Keratinocyte (primary cell): ENCODE data around the gene PKNOX1. TPM values are rescaled to one million over a fixed set of nuclear protein-coding genes. Genes with fewer than 3 reads are reported as not detected.

Experiments used
- DNase-seq: peaks from one replicate; pipeline ENCODE4 v3.0.0-alpha.2; 2011; ENCODE audit warnings: low read depth, missing footprints, low spot score
- FAIRE-seq: peaks from 2 replicates; lab custom pipeline; 2011; peaks lifted over from hg19 to GRCh38; lab: Jason Lieb, UNC
- H2AFZ ChIP-seq: 2 replicates; pipeline ENCODE4 v1.6.0; 2012; ENCODE audit warnings: low read length, control low read depth, inconsistent platforms; ENCODE audit not compliant: control insufficient read depth
- H3K27ac ChIP-seq: 2 replicates; pipeline ENCODE4 v1.5.1; 2011; ENCODE audit warnings: low read length; ENCODE audit not compliant: control insufficient read depth, insufficient read depth
- H3K27me3 ChIP-seq: 3 replicates; pipeline ENCODE4 v1.6.0; 2011; ENCODE audit warnings: low read length; ENCODE audit not compliant: control insufficient read depth, insufficient read depth; ENCODE audit errors: extremely low read depth
- H3K36me3 ChIP-seq, 2 experiments: 2 replicates in 1 of 2; 3 replicates in 1 of 2; pipeline ENCODE4 v1.5.1; 2011; ENCODE audit warnings: low read length in 2 of 2, mild to moderate bottlenecking in 1 of 2; ENCODE audit not compliant: control insufficient read depth in 2 of 2, insufficient read depth in 2 of 2; ENCODE audit errors: extremely low read depth in 1 of 2
- H3K4me1 ChIP-seq: 3 replicates; pipeline ENCODE4 v1.5.1; 2011; ENCODE audit warnings: low read length; ENCODE audit not compliant: control insufficient read depth, insufficient read depth; ENCODE audit errors: extremely low read depth
- H3K4me2 ChIP-seq: 3 replicates; pipeline ENCODE4 v1.6.0; 2011; ENCODE audit warnings: low read depth, low read length; ENCODE audit not compliant: control insufficient read depth, insufficient read depth; ENCODE audit errors: extremely low read depth
- H3K4me3 ChIP-seq, 3 experiments: fragments of 200-600 bp in 1 of 3; sonication (generic) in 1 of 3; 2 replicates in 2 of 3; 3 replicates in 1 of 3; pipeline ENCODE4 v1.5.1; 2011 to 2016; ENCODE audit warnings: low read length in 3 of 3, mild to moderate bottlenecking in 3 of 3, control low read depth in 2 of 3, inconsistent platforms in 1 of 3, low read depth in 1 of 3, mixed read lengths in 1 of 3, mixed run types in 1 of 3, moderate library complexity in 1 of 3; ENCODE audit not compliant: control insufficient read depth in 2 of 3, insufficient read depth in 2 of 3; ENCODE audit errors: extremely low read depth in 1 of 3
- H3K79me2 ChIP-seq: 2 replicates; pipeline ENCODE4 v1.6.0; 2012; ENCODE audit warnings: low read length; ENCODE audit not compliant: control insufficient read depth, insufficient read depth
- H3K9ac ChIP-seq: 3 replicates; pipeline ENCODE4 v1.6.0; 2011; ENCODE audit warnings: low read length; ENCODE audit not compliant: control insufficient read depth, insufficient read depth; ENCODE audit errors: extremely low read depth
- H3K9me1 ChIP-seq: 3 replicates; pipeline ENCODE4 v1.6.0; 2011; ENCODE audit warnings: low read length; ENCODE audit not compliant: control insufficient read depth, insufficient read depth; ENCODE audit errors: extremely low read depth
- H3K9me3 ChIP-seq: 2 replicates; pipeline ENCODE4 v1.5.1; 2012; ENCODE audit warnings: low read depth, low read length; ENCODE audit not compliant: control insufficient read depth
- H4K20me1 ChIP-seq: 3 replicates; pipeline ENCODE4 v1.6.0; 2011; ENCODE audit warnings: low read length; ENCODE audit not compliant: control insufficient read depth, insufficient read depth; ENCODE audit errors: extremely low read depth
- CTCF ChIP-seq, 3 experiments: IDR thresholded peaks in 1 of 3; conservative IDR thresholded peaks in 1 of 3; optimal IDR thresholded peaks in 1 of 3; 2 replicates in 2 of 3; 3 replicates in 1 of 3; pipeline versions ENCODE3 to v1.5.1; 2011; ENCODE audit warnings: low read length in 3 of 3, mild to moderate bottlenecking in 3 of 3, moderate library complexity in 2 of 3, control low read depth in 1 of 3, inconsistent platforms in 1 of 3; ENCODE audit not compliant: insufficient read depth in 2 of 3; ENCODE audit errors: extremely low read depth in 1 of 3
- EZH2 ChIP-seq: IDR thresholded peaks from one replicate; pipeline ENCODE4 v1.6.1; 2012; ENCODE audit warnings: inconsistent platforms, mild to moderate bottlenecking, low read length, moderate library complexity
- dilution Hi-C: fragments of 300-500 bp; cut with MboI; formaldehyde crosslinking; loops from one replicate; pipeline ENCODE4 v1.7.0; 2020; ENCODE audit warnings: low sequenced_read_pairs; ENCODE audit not compliant: extremely low pct_ligation_motif_present
- polyA plus RNA-seq, 5 experiments: library from polyadenylated mRNA; depleted of rRNA in 3 of 5; stranded (reverse) in 3 of 5; stranded (forward) in 1 of 5; unstranded in 1 of 5; fragments of >200 nt; gene quantifications; 1 replicate in 1 of 5; 2 replicates in 3 of 5; 3 replicates in 1 of 5; pipeline versions ENCODE4 v1.2.1 to v1.2.3, GENCODE V29; 2011 to 2012; ENCODE audit warnings: missing spikeins in 2 of 5, low read depth in 1 of 5, low replicate concordance in 1 of 5

The PKNOX1 gene
- polyA plus RNA-seq, 1 donor (not counting 4 experiments of a cell fraction or from before 2014, with no cell fraction given): 33.3 TPM

- Histone ChIP-seq H3K79me2 (no peaks in the 10 kb centered on the region), H3K4me2 (no peak overlapping the region), H4K20me1 (no peaks in the 10 kb centered on the region), H2AFZ (no peak overlapping the region), H3K27ac (no peak overlapping the region), H3K9me3 (no peaks in the 10 kb centered on the region), H3K27me3 (no peaks in the 10 kb centered on the region), H3K9ac (no peak overlapping the region), H3K4me3 (no peak overlapping the region), H3K9me1 (no peaks in the 10 kb centered on the region), H3K36me3 (peaks cover 23 to 30% of the 10 kb centered on the region in 2 experiments), H3K4me1 (no peaks in the 10 kb centered on the region)
- no peak for TF ChIP-seq EZH2
- no peak for TF ChIP-seq CTCF (optimal IDR thresholded peaks at IDR 0.05 in 1 of 3, IDR thresholded peaks at IDR 0.05 in 1 of 3, conservative IDR thresholded peaks at IDR 0.05 in 1 of 3; ENCODE audit: extremely low read depth in 1 of 3, insufficient read depth in 2 of 3, low read length in 3 of 3)
- dilution Hi-C loops: no loop called here
- FAIRE-seq (no peak), DNase-seq (no peak)
Observed at GRCh38 chr21:43023175-43023574, 48.8 kb downstream of the PKNOX1 start.

- Histone ChIP-seq H3K4me1 (no peaks in the 10 kb centered on the region), H3K4me3 (no peak overlapping the region), H3K9ac (no peak overlapping the region), H4K20me1 (no peaks in the 10 kb centered on the region), H3K9me1 (no peaks in the 10 kb centered on the region), H3K79me2 (no peaks in the 10 kb centered on the region), H3K27ac (no peak overlapping the region), H2AFZ (no peak overlapping the region), H3K9me3 (no peaks in the 10 kb centered on the region), H3K27me3 (no peaks in the 10 kb centered on the region), H3K36me3 (peaks cover 22 to 39% of the 10 kb centered on the region in 2 experiments), H3K4me2 (no peak overlapping the region)
- dilution Hi-C loops: no loop called here
- no peak for DNase-seq
- no peak for FAIRE-seq
- TF ChIP-seq EZH2 (no peak), CTCF (optimal IDR thresholded peaks at IDR 0.05 in 1 of 3, IDR thresholded peaks at IDR 0.05 in 1 of 3, conservative IDR thresholded peaks at IDR 0.05 in 1 of 3; ENCODE audit: extremely low read depth in 1 of 3, insufficient read depth in 2 of 3, low read length in 3 of 3) (no peak)
Observed at GRCh38 chr21:43024439-43025136, 50.2 kb downstream of the PKNOX1 start.
